ENCODE data around the gene ADAMTSL2. TPM values are rescaled to one million over a fixed set of nuclear protein-coding genes. Genes with fewer than 3 reads are reported as not detected.

Gene ADAMTSL2
- total RNA-seq: not detected in 2 replicates

DNA sequence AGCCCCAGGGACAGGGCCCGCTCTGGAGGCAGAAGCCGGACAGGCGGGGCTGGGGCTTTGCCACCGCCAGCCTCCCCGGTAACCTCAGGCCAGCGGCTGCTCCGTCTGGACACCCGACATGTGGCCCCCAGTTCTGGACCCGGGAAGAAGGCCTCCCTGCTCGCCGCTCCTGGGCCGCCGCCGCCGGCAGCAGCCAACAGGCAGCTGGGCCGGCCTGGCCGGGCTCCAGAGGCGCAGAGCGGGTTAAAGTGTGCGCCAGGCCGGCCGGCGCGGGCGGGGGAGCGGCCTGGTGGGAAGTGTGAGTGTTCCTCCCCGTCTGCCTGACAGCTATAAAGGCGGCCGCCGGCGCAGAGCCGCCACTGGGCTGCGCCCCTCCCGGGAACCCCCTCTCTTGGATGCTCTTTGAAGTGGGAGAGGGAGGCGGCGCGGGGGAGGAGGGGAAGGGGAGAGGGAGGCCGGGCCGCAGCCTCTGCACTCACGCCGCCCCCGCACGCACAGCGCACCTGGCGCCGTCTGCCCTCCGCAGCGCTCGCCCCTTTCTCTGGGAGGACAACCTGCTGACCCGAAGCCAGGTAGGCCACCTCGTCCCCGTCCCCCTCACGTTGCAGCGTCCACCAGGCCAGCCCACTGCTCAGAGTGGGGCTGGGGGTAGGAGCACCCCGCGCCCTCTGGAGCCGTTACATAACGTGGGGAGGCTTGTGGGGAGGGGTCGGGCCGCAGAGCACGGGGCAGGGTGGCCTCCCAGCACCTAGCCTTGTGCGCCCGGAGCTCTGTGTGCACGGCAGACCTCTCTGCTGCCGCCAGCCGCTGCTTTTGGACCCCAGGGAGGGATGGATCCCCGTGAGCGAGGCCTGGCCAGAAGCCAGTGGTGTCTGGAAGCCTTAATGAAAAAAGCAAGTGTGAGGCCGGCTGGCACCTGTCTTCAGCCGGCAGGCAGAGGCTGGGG, at the start of gene ADAMTSL2:
Gene ADAMTSL2, plus strand, starts transcription at position 359 of the 946 bp plus-strand sequence. CDS start 2,009 bp downstream, outside the sequence.
- intact Hi-C loops (cut with micrococcal nuclease): no loop called here

DNA sequence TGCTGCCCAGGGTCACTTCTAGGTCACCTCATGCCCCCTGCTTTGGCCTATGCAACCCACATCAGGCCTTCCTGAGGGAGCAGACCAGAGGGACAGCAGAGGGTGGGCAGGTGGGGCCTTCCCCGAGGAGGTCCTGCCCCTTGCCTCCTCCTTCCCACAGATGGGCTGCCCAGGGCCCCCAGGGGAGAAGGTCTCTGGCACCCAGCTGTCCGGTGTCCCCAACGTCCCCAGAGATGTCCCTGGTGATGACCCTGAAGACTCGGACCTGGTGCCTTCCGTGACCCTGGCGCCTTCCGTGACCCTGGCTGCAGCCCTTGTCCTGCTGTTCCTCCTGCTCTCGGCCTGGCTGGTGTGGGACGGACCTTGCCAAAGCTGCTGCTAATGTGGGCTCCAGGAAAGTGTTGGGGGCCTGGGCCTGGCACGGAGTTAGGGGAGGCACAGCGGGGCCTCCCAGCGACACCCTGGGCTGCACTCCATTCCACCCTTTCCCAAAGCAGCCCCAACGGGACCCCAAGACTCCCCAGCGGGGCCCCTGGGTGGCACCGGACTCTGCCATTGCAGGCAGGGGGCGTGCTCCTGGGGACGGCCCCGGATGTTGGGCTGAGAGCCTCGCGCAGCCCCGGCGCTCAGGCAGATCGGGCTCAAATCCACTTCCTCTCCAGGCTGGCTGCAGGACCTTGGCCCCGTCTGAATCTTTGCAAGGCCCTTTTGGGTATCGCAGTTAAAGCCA, 48.8 kb upstream of the ADAMTSL2 start:
- intact Hi-C loops (cut with micrococcal nuclease): loop anchor here (1.0 to 10.0 kb wide), 6 partner anchors 27 to 463 kb away; partner anchors contain the start of genes CACFD1, MED22 and RPL7A

GRCh38 chr9:133487331-133487725, 47.2 kb upstream of the ADAMTSL2 start:
- intact Hi-C loops (cut with micrococcal nuclease): loop anchor here (2.0 to 10.0 kb wide), 2 partner anchors 29 to 143 kb away; partner anchors contain the start of genes CACFD1, MED22 and RPL7A

- intact Hi-C loops (cut with micrococcal nuclease): loop anchor here (10.0 kb wide), 1 partner anchor 144 kb away; the partner anchor contains the start of genes MED22 and RPL7A
Observed at GRCh38 chr9:133488686-133489252, 45.7 kb upstream of the ADAMTSL2 start.

DNA sequence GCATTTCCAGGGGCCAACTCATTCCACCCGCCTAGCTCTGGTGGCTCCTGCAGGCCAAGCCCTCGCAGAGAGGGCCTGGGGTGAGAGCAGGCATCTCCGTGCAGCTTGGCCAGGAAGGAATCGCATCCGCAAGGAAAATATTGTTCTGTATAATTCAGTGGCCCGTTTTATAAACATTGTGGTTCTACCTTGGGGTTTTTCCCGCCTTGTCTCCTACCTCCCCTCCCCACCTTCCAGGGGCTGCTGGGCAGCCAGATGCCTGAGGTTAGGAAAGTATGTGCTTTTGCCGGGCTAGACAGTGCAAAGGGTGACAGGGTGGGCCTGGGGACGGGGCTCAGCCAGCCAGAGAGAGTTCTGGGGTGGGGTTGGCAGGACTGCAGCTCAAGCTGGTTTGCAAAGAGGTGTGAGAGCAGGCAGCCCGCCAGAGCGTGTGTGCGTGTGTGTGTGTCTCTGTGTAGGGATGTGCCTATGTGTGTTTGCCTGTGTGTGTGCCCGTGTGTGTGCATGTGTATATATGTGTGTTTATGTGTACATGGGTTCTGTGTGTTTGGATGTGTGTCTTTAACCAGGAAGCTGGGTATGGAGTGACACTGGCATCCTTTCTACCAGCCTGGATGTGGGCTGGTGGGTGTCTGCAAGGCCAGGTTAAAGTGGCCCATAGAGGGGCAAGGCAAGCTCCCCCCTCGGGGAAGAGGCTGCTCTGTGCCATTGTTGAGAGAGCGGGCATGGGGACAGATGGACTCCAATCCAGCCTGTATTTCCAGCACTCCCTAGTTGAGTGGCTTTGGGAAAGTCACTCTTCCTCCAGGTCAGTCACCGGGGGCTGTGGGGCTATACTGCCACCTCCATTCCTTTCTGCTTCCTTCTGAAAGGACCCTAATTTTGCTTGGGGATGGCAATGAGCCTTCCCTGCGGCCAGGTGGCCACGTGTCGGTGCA, 45.0 kb upstream of the ADAMTSL2 start:
- intact Hi-C loops (cut with micrococcal nuclease): loop anchor here (10.0 kb wide), 1 partner anchor 145 kb away; the partner anchor contains the start of genes MED22 and RPL7A

DNA sequence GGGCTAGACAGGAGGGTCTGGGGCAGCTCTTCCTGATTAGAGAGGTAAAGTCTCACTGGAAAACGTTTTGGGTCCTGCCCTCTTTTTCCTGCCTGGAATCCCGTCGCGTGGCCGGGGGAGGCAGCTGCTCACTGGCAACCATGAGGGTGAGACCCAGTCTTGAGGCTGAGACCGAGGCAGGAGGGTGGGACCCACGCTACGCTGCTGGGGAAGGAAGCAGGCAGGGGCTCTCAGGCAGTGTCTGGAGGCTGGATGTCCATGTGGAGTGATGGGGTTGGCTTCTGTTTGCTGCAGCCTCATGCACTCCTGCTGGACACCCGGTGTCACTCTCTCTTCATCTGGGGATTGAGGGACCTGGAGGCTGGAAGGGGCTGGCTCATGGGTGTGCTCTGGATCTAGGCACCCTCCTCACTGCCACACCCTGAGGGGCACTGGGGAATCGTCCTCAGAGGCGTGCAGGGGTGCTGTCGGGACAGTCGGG, 44.3 kb upstream of the ADAMTSL2 start:
- intact Hi-C loops (cut with micrococcal nuclease): no loop called here

DNA sequence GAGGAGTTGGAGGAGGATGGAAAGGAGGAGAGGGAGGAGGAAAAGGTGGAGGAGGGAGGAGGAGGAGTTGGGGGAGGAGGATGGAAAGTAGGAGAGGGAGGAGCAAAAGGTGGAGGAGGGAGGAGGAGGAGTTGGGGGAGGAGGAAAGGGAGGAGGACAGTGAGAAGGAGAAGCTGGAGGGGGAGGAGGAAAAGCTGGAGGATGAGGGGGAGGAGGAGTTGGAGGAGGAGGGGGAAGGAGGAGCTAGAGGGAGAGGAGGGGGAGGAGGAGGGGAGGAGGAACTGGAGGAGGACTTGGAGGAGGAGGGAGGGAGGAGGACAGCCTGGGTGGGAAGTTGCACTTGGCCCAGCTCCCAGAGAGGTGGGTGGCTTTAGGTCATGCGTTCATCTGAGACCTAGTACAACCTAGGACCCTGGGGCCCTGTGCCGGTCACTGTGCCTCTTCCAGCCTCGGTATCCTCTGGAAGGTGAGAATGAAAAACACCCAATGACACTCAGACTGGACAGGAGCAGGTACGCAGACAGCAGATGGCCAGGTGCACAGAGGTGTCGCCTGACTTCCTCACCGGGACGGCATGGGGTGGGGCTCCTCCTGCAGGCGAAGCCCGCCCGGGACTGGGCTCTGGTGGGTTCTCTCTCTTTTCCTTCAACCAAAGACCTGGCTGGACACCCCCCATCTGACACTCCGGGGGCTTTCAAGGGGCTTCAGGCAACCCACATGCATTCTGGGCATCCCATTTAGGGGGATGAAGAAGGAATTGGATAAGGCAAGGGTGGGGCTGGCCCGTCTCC, 43.4 kb upstream of the ADAMTSL2 start:
- intact Hi-C loops (cut with micrococcal nuclease): no loop called here

- intact Hi-C loops (cut with micrococcal nuclease): no loop called here
Observed at GRCh38 chr9:133491656-133491925, 42.9 kb upstream of the ADAMTSL2 start.

GRCh38 chr9:133492061-133493021, 42.2 kb upstream of the ADAMTSL2 start:
- intact Hi-C loops (cut with micrococcal nuclease): no loop called here

DNA sequence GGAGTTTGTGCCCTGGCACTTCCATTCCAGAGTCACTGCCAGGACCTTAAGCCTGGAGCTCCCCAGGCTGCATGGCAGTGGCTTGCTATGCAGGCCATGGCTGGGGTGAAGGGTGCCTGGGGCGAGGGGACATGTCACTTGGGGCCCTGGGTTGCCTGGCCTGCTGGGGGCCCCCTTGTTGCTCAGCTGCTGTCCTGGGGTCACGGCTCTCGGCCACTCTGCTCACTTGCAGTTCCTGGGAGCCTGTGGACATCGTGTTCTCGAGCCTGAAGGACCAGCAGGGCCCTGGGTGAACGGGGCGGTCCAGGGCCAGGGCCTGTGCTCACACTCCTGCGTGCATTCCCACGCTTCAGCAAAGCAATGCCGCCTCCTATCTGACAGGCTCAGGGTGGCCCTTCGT, 41.1 kb upstream of the ADAMTSL2 start:
- intact Hi-C loops (cut with micrococcal nuclease): no loop called here

- intact Hi-C loops (cut with micrococcal nuclease): no loop called here
Observed at GRCh38 chr9:133493845-133494540, 40.5 kb upstream of the ADAMTSL2 start.

GRCh38 chr9:133494636-133495326, 39.7 kb upstream of the ADAMTSL2 start:
- intact Hi-C loops (cut with micrococcal nuclease): no loop called here

DNA sequence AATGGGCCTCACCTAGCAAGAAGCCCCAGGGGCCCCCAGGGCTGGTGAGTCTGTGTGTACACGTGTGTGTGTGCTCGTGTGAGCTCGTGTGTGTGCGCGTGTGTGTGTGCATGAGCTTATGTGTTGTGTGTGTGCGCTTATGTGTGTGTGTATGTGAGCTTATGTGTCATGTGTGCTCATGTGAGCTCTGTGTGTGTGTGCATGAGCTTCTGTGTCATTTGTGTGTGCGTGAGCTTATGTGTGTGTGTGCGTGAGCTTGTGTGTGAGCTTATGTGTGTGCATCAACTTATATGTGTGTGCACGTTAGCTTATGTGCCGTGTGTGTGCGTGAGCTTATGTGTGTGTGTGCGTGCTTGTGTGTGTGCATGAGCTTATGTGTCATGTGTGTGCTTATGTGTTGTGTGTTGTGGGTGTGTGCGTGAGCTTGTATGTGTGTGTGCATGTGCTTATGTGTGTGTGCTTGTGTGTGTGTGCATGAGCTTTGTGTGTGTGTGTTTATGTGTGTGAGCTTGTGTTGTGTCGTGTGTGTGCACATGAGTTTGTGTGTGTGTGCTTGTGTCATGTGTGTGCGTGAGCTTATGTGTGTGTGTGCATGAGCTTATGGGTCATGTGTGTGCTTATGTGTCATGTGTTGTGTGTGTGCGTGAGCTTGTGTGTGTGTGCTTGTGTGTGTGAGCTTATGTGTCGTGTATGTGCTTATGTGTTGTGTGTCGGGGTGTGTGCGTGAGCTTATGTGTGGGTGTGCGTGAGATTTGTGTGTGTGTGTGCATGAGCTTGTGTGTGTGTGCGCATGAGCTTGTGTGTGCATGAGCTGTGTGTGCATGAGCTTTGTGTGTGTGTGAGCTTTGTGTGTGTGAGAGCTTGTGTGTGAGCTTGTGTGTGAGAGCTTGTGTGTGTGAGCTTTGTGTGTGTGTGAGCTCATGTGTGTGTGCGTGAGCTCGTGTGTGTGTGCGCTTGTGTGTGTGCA, 38.9 kb upstream of the ADAMTSL2 start:
- intact Hi-C loops (cut with micrococcal nuclease): no loop called here

GRCh38 chr9:133496861-133497842, 37.4 kb upstream of the ADAMTSL2 start:
- intact Hi-C loops (cut with micrococcal nuclease): no loop called here
